Hematopoietic multipotent progenitor cell treated with erythropoietin and hydrocortisone succinate and interleukin-3 and kit ligand, for 4 days (in vitro differentiated cells): ENCODE measurements around the gene MRTFA.
"Not testable (repeated sequence)": the region's sequence is repeated elsewhere in the genome, so short reads cannot be mapped to it uniquely, and the experiment has no call there.

Experiments used
- DNase-seq: peaks from one replicate; pipeline ENCODE4 v3.0.0-alpha.2; 2015

MRTFA gene

DNA sequence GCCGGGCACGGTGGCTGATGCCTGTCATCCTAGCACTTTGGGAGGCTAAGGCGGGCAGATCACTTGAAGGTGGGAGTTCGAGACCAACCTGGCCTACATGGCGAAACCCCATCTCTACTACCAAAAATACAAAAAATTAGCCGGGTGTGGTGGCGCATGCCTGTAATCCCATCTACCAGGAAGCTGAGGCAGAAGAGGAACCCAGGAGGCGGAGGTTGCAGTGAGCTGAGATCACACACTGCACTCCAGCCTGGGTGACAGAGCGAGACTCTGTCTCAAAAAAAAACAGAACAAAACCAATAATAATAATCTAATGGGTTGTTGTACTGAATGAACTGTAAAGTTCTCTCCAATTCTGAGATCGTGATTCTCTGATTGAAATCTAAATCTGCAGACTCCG, 258.1 kb downstream of the MRTFA start:
- DNase-seq, result not testable (repeated sequence)

DNA sequence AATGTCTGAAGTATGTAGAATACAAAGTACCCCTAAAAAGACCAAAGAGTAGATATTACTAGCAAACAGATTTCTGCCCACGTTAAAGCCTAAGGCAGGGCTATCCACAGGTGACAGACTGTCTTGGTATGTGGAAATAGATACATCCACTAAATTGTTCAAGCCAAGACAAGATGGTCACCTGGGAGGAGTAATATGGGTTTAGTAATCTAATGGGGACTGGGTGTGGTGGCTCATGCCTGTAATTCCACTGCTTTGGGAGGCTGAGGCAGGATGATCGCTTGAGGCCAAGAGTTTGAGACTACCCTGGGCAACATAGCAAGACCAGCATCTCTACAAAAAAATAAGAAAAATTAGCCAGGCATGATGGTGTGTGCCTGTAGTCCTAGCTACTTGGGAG, 258.6 kb downstream of the MRTFA start:
- no peak for DNase-seq

DNA sequence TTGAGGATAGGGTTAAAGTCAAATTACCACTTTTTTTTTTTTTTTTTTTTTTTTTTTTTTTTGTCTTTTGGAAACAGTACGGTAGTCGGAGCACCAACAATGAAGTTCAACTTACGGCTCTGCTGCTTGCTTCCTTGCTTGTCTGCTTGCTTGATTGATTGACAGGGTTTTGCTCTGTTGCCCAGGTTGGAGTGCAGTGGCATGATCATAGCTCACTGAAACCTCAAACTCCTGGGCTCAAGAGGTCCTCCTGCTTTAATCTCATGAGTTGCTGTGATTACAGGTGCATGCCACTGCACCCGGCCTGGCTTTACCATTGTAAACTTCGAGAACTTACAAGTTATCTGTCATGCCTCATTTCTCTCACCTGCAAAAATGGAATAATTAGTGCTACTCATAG, 260.4 kb downstream of the MRTFA start:
- no peak for DNase-seq

DNA sequence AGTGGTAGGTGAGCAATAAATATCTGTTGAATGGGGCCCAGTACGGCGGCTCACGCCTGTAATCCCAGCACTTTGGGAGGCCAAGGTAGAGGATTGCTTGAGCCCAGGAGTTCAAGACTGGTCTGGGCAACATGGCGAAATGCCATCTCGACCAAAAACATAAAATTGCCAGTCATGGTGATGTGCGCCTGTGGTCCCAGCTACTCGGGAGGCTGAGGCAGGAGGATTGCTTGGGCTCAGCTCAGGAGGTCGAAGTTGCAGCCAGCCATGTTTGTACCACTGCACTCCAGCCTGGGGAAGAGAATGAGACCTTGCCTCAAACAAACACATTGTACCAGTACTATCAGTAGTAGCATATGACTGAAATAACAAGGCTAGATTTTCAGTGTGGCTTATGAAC, 262.0 kb downstream of the MRTFA start:
- DNase-seq, result no peak

DNA sequence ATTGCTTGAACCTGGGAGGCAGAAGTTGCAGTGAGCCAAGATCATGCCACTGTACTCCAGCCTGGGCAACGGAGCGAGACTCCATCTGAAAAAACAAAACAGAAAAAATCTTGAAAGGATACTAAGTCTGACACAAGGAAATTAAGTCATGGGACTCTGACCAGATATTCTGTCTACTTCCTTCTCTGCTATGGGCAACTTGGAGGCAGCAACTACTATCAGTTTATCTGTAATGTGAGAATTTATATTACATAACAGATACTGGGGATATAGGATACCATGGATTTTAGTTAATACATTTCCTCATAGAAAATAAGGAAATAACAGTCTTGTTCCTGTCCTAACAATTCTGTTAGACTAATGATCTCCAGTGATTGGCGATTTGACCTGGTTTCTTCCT, 267.7 kb downstream of the MRTFA start:
- no peak for DNase-seq

DNA sequence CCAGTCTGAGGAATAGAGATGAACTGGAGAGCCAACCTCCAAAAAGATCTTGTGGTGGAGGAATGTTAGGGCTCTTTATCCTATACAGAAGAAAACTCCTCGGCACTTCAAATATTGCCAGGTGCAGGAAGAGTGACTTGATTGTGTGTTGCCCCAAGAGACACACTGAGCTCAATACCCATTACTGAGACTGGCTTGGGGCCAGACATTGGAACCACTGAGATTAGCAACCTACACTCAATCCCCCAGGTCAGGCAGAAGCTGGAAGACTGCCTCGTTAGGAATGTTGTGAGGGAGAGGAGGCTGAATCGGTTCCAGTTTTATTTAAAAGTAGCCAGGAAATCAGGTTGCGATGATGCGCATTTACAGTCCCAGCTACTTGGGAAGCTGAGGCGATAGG, 268.5 kb downstream of the MRTFA start:
- DNase-seq, result no peak

DNA sequence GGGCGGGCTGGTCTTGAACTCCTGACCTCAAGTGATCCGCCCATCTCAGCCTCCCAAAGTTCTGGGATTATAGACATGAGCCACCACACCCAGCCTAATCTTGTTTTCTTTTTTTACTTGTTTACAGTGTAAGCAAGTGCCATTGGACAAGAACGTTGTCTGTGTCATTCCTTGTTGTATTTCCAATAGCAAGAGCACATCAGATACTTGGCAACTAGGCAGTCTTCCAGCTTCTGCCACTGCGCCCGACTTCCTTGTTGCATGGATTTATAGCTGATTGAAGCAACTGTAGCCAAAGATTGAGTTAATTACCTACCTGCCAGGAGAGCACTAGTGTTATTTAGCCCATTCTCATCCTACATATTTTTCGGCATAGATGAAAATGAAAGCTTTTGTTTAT, 269.2 kb downstream of the MRTFA start:
- no peak for DNase-seq

DNA sequence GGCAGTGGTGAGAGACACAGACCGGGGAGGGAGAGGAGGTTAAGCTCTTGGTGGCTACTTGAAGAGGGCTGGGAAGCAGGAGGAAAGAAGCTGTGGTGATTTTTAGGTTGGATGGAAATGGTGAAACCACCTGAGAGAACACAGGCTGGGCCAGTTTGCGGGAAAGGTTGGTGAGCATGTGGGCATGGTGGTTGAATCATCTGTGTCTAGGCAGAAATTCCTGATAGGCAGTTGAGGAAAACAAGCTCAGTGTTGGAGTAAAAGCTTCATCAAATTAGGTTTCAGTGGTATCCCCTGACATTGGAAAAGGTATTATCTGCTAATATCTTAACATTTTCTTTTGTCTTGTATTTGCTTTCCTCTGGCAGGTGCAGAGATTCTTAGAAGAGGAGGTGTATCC, 270.5 kb downstream of the MRTFA start:
- no peak for DNase-seq

DNA sequence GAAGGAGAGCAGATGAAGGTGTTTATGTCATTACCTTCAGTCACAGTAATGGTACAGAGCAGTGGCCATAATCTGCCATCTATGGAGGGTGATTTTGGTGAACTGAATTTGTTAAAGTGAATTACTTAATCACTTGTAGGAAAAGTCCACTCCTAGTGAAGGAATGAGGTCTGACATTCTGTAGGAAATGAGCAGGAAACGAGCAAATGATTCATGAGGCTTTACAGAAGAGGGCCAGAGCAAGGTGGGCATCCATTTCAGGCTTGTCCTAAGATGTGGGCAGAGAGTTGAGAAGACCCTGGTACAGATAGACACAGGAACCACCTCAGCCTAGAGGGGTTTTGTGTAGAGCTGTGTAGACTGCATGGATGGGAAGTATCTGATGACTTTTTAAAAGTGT, 272.1 kb downstream of the MRTFA start:
- DNase-seq, result no peak

DNA sequence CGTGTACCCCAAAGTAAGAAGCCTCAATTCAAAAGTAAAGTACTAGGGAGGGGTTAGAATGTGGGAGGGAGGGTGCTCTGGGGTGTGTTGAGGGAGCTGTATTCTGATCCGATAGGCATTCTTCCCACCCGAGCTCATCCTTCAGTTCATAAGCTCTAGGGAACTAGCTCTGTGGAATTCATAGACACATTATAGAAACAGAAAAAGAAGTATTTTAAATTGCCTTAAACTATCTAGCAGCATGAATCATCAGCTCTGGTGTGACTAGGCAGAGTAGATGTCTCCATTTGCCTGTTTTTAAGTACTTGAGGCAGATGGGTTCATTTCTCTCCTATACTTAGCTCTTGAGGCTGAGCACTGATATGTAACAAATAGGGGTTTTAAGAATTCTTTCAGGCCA, 273.5 kb downstream of the MRTFA start:
- no peak for DNase-seq

DNA sequence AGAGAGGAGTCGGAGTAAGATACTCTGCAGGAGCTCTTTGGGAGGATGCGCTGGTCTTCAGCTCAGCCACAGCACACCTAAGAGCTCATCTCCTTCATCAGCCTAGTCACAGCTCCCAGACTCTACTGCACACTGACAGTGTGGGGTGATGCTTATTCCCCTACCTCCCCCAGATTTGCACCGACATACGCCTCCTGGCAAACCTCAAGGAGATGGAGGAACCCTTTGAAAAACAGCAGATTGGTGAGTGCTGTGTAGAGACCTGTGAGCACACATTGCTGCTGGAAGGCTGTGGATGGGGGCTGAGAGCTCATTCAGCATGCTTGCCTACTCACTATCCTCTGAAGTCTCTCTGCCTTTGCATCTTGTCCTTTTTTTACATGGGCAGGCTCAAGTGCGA, 275.4 kb downstream of the MRTFA start:
- DNase-seq, result no peak
